GM21360 (cell line): ENCODE results near the gene CDT1.
A peak's percentile ranks its signal among the peaks of the same experiment; 100 is the strongest.

Experiments
- ATAC-seq: cut with Tn5 transposase; IDR thresholded peaks from one replicate; pipeline ENCODE4 v1.9.1; 2021; ENCODE audit warnings: mild to moderate bottlenecking, moderate library complexity; ENCODE audit not compliant: unreplicated experiment

Gene CDT1

GRCh38 chr16:88804173-88804551 lies 573 bp downstream of the CDT1 start:
- ATAC-seq = no peak

GRCh38 chr16:88804552-88805339 lies 1.2 kb downstream of the CDT1 start:
- ATAC-seq = no peak

- no peak for ATAC-seq
Measured at GRCh38 chr16:88805340-88805715, 1.7 kb downstream of the CDT1 start.

- ATAC-seq = no peak
Measured at GRCh38 chr16:88805887-88806393, 2.4 kb downstream of the CDT1 start.

GRCh38 chr16:88806491-88807111 lies 3.0 kb downstream of the CDT1 start:
- no peak for ATAC-seq

GRCh38 chr16:88807142-88807625 lies 3.6 kb downstream of the CDT1 start:
- ATAC-seq = no peak

- ATAC-seq = no peak
Measured at GRCh38 chr16:88807626-88808453, 4.3 kb downstream of the CDT1 start.

- ATAC-seq = no peak
Measured at GRCh38 chr16:88809068-88809675, 5.6 kb downstream of the CDT1 start.

GRCh38 chr16:88809676-88810165 lies 6.1 kb downstream of the CDT1 start:
- ATAC-seq = no peak

GRCh38 chr16:88810166-88810911 lies 6.8 kb downstream of the CDT1 start:
- ATAC-seq = no peak

- peak; percentile 25 for ATAC-seq
Measured at GRCh38 chr16:88810912-88811768, 7.6 kb downstream of the CDT1 start.

- ATAC-seq = peak; percentile 61
Measured at GRCh38 chr16:88811769-88812512, 8.4 kb downstream of the CDT1 start, which contains the start of gene APRT. Gene APRT (minus strand): TSS chr16:88811928. CDS start chr16:88811899, 29 bp downstream.

GRCh38 chr16:88812513-88813268 lies 9.1 kb downstream of the CDT1 start:
- no peak for ATAC-seq

GRCh38 chr16:88813269-88814143 lies 9.9 kb downstream of the CDT1 start:
- ATAC-seq = no peak

- no peak for ATAC-seq
Measured at GRCh38 chr16:88814144-88814502, 10.5 kb downstream of the CDT1 start.

- no peak for ATAC-seq
Measured at GRCh38 chr16:88815227-88815626, 11.6 kb downstream of the CDT1 start.
